Activated CD8-positive, alpha-beta memory T cell treated with anti-CD3 and anti-CD28 coated beads for 4 hours (primary cell): Measurements from ENCODE around the gene CPHXL2.

Experiments used
- DNase-seq, 2 donors: peaks; one replicate each; pipeline ENCODE4 v3.0.0-alpha.2; 2020; ENCODE audit warnings: low read depth in 2 of 2

CPHXL2 gene

GRCh38 chr16:75644240-75645012, 32.4 kb downstream of the CPHXL2 start:
- no peak for DNase-seq

DNA sequence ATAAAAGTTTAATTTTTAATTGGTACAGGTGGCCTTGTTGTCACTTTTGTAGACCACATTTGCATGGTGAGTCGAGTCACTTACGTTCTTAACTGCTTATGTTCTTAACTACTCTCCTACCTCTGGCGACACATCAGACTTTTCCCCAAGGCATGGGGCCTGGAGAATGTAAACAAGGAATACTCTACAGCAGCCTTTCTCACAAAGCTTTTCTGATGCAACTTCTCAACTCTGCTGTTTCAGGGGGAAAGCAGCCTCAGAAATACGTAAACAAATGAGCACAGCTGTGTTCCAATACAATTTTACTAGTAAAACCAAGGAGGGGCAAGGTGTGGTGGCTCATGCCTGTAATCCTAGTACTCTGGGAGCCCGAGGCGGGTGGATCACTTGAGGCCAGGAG, 36.2 kb downstream of the CPHXL2 start:
- no peak for DNase-seq

- no peak for DNase-seq
These were observed 41.8 kb downstream of the CPHXL2 start for GRCh38 chr16:75635036-75635435.

DNA sequence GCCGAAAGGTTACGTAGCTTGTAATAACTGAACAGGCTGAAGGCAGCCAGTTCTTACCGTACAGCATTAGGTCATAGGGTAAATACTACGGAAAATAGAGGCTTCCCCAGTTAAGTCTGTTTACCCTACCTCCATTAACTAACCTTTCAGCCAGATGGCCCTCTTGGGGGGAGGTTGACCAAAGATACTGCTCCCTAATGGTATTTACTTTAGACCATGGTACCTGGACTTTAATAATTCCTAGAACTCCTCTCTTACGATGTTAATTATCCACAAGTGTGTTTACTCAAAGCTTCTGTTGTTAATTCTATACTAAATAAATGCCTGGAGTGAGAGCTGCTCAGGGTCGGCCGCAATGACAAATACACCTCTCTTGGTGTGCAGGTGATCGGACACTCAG, 44.0 kb downstream of the CPHXL2 start:
- no peak for DNase-seq

GRCh38 chr16:75630052-75630451, 46.8 kb downstream of the CPHXL2 start:
- no peak for DNase-seq

GRCh38 chr16:75629132-75629531, 47.7 kb downstream of the CPHXL2 start:
- no peak for DNase-seq

DNA sequence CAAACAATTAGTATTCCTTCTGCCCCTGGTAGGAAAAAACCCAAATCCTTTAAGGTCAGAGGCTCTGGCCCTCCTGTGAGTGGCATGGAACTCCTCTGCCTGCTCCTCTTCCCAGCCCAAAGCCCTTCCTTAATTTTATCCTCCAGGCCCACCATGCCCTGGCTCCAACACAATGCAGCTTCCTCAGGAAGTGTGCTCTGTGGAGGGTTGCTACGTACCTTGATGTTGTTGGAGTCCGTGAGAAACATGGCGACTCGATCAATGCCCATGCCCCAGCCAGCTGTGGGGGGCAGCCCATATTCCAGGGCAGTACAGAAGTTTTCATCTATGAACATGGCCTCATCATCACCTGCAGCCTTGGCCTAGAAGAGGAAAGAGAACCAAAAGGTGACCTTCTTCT, 48.5 kb downstream of the CPHXL2 start:
- DNase-seq, result no peak

DNA sequence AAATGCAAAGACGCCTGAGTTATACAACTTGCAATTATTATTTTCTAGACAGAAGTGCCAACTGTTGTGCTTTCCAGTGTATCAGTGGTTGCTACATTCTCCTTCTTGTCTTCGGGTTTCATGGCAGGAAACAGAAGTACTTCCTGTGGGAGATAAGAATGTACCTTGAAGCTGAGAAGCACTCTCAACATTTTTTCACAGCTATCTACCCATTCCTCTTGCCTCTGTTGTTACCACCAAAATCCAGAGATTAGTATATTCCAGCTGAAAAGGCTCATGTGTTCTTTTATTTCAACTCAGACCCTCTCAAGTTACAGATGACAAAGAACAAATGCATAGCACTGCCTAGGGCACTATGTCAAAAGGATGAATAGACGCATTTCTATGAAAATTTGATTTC, 49.0 kb downstream of the CPHXL2 start:
- DNase-seq, result no peak

DNA sequence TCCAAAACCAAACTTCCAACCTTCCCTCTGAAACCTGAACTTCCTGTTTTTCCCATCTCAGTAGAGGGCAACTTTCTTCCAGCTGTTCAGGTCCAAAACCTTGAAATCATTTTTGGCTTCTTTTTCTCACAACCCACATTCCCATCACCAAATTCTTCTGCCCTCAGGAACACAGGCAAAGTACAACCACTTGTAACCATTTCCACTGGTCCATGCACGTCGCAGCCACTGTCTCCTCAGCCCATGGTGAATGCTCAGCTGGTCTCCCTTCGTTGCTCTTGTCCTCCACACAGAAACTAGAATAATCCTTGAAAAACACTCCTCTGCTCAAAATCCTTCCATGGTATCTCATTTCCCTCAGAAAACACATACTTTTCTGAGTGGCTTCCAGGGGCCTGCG, 50.0 kb downstream of the CPHXL2 start:
- no peak for DNase-seq

DNA sequence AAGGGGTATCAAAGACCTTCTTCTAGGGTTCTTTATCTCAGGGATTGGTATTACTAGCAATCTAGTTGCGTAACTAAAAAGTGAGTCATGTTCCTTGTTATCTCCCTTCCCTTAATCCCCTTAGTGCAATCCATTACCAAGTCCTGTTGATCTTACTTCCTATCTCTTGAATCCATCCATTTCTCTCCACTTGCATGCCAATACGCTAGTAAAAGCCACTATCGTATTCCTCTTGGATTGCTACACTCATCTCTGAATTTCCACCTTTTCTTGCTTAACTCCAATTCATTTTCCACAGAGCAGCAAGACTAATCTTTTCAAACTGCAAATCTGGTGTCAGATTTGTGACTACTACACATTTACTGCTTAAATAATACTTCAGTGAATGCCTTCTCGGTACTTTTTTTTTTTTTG, 51.9 kb downstream of the CPHXL2 start:
- no peak for DNase-seq

- DNase-seq, result peak; percentile 94 to 95
These were observed 53.8 kb downstream of the CPHXL2 start, which contains the start of gene ADAT1 for GRCh38 chr16:75622761-75623605. Gene ADAT1, minus strand, starts transcription at chr16:75623281. Its CDS starts 2,482 bp downstream, at chr16:75620799.

DNA sequence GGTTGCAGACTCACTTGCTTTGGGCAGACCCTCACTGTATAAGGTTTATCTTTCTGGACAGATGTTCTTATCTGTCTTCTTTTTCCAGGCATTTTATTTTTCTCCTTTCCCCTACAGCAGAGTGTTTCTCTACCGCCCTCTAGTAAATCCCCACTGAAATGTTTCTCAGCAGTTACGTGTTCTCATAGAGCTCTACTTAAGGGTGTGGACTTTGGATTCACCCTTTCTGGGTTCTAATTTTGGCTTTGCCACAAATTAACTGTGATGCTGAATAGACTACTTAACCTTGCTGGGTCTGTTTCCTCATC, 55.7 kb downstream of the CPHXL2 start:
- DNase-seq, result no peak

DNA sequence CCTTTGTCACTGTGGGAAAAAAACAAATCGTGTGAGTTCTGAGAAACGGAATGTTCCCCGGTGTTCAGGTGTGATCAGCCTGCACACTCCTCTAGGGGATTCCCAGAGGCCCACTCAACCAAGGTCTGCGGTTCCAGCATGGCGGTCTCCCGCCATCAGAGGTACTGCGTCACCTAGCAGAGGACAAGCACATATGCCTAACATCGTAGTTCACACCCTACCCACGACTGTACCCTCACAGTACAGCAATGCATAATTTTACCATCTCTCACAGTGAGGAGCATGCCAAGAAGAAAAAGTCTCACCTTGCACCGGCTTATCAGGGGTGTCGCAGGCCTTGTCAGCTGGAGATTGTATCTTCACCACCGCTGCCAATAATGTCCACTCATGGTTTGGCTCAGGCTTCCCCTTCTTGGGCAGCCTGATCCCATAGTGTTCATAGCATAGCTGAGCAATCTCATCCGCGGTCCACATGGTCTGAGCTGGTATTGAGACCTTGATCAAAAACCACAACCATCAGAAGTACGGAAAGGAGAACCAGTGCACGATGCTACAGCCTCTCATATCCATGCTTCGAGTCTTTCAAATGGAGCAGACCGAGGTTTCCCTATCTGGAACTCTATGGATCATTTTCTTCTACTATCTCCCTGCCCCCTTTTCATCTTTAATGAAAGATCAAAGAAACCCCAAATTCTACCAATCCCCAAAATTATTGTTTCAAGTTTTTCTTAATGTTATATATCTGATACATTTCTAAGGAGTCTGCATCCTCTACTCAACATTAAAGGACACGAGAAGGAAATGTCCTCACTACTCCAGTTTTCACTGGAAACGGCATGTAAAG, 56.3 kb downstream of the CPHXL2 start:
- peak; percentile 31 to 36 for DNase-seq

DNA sequence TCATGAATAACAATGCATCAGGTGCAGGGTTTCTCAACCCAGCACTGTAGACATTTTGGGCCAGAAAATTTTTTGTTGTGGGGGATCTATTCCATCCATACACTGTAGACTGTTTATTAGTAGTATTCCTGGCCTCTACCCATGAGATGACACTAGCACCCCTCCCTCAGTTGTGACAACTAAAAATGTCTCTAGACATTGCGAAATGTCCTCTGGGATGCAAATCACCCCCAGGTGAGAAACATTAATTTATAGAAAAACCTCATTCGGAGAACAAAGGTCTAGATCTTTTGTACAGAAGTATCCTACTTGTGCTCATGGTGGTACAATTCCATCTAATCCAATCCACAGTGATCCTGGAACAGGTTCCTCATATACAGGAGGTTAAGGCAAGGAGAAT, 58.0 kb downstream of the CPHXL2 start:
- DNase-seq, result no peak

GRCh38 chr16:75617121-75617520, 59.7 kb downstream of the CPHXL2 start:
- no peak for DNase-seq

DNA sequence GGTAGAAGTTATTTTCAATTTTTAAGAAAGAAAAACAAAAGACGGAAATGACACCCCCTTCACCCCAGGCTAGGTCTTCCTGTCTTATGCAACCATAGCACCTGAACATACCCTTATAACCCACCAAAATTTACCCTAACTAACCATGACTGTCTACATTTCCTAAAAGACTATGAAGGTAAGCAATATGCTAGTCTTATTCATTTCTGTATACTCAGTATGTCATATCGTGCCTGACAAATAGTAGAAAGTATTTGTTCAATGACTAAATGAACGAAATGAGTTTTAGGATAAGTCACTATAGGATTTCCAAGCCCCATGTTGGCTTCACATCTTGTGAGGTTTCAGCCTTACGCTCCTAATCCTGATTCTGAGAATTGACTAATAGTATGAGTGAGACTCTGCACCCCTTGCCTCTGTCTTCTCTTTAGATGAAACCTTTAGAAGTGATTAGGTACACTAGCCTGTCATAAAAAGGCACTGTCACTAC, 60.2 kb downstream of the CPHXL2 start:
- DNase-seq, result no peak

GRCh38 chr16:75615619-75616018, 61.2 kb downstream of the CPHXL2 start:
- no peak for DNase-seq

DNA sequence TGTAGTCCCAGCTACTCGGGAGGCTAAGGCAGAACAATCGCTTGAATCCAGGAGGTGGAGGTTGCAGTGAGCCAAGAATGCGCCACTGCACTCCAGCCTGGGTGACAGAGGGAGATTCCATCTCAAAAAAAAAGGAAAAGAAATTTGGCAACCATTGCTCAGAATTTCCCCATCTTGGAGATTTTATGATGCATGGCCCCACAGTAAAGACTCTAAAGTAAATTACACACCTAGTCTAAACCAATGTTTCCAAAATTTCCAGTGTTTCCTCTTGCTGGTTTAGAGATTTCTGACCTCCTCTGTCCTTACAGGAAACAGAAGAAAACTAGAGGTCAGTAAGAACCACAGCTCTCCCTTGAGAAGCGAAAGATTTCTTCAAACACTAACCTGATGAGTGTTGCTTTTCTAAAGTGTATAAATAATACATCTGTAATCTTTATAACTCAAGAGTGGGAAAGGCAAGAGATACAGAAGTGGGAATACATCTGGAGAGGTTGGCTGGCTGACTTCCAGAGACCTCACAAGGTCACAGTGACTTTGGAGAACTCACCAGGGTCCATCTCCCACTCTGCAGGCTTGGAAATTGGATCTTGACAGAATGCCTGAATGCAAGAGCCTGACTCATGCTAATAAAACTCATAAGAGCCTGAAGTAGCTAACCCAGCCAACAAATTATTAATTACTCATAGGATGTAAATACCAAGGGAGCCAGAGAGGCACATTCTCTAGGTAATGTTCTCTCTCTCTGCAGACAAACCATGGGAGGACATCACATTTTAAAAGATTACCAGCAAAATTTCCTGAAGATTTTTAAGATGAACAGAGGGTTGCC, 62.5 kb downstream of the CPHXL2 start:
- no peak for DNase-seq
